ENCODE measurements around the gene HOXD11. TPM values are rescaled to one million over a fixed set of nuclear protein-coding genes. Genes with fewer than 3 reads are reported as not detected.

HOXD11 gene
- total and polyA plus RNA-seq, 2 donors (not counting 3 experiments of a cell fraction or from before 2014, with no cell fraction given): not detected

DNA sequence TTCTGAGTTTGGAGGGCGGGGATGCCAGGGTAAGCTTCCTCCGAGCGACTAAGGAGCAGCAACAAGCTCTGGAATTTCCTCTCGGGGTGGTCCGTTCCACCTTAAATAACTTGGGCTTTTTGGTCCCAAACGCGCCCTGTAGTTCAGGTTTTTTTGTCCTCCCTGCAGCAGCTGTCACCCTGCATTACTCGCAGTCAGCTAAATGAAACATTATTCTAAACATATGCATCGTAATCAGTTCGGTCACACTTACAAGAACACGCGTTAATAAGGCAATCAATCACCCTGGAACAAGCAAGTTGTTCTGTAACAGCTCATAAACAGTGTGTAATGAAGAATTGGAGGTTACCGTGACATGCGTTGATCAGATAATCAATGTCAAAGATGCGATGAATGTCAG is 31.6 kb upstream of the HOXD11 start:
- no peaks in the 10 kb centered on the region for H3K36me3 ChIP-seq (ENCODE audit: control insufficient read depth in 2 of 2, extremely low read depth in 1 of 2, insufficient read depth in 2 of 2, low read length in 2 of 2)
- no TSS peak for BruUV-seq (replicated peaks)
- TF ChIP-seq EZH2 (IDR thresholded peaks at IDR 0.05; ENCODE audit: borderline replicate concordance, low read depth, low read length, severe bottlenecking) (peak; percentile 30), POLR2AphosphoS5 (IDR thresholded peaks at IDR 0.05; ENCODE audit: insufficient read depth, low read depth, low read length) (no peak)
- H3K27ac ChIP-seq (ENCODE audit: insufficient read depth, low read depth, low read length): no peak overlapping the region
- dilution Hi-C loops (cut with MboI; ENCODE audit: extremely low pct_ligation_motif_present, low sequenced_read_pairs): no loop called here
- CTCF ChIA-PET: interaction anchor here (0.9 to 1.5 kb wide), 5 partner anchors 11 to 708 kb away, joined by 3 to 5 read pairs (median 3); no protein-coding TSS in a partner anchor
- H3K4me1 ChIP-seq (ENCODE audit: control insufficient read depth, extremely low read depth, insufficient read depth, low read length): no peaks in the 10 kb centered on the region
- H3K79me2 ChIP-seq (ENCODE audit: control insufficient read depth, insufficient read depth, low read length): no peaks in the 10 kb centered on the region
- peaks cover 78 to 97% of the 10 kb centered on the region in 2 experiments for H3K27me3 ChIP-seq (ENCODE audit: control insufficient read depth in 2 of 2, insufficient read depth in 2 of 2, low read length in 2 of 2)
- no peak overlapping the region for H3K9ac ChIP-seq (replicated peaks; ENCODE audit: extremely low read depth, insufficient read depth, low read length)
- DNase-seq (ENCODE audit: low read depth, low spot score) (no peak), FAIRE-seq (no peak)
- H4K20me1 ChIP-seq (replicated peaks; ENCODE audit: control insufficient read depth, extremely low read depth, insufficient read depth, low read length): peaks cover 2% of the 10 kb centered on the region
- intact Hi-C loops (cut with micrococcal nuclease): no loop called here
- POLR2A ChIA-PET: no interaction called here
- H2AFZ ChIP-seq (ENCODE audit: low read depth, low read length): no peak overlapping the region
- H3K4me2 ChIP-seq (ENCODE audit: insufficient read depth, low read length): no peak overlapping the region
- H3K9me3 ChIP-seq (replicated peaks; ENCODE audit: control insufficient read depth, insufficient read depth, low read length): no peaks in the 10 kb centered on the region
- no peak overlapping the region for H3K4me3 ChIP-seq (replicated peaks in 1 of 3; ENCODE audit: insufficient read depth in 1 of 3, low read depth in 1 of 3, low read length in 3 of 3)
- no peaks in the 10 kb centered on the region for H3K9me1 ChIP-seq (replicated peaks; ENCODE audit: control insufficient read depth, extremely low read depth, insufficient read depth, low read length)

DNA sequence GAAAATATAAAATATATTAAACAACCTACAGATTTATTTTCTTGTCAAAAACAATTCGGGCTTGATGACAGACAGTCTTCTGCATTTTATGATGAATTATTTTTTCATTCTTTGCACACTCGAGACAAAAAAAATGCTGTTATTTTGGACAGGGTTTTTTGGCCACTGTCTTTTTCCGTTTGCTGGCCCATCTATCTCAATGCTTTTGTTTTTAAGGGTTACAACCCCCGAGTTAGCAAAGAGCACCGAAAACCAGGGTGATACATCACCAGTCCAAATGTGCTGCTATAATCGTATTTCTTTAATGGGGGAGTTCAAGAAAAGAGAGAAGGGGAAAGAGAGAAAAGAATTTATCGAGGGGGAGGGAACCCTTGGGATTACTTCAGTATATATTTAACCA is 31.0 kb upstream of the HOXD11 start:
- H3K4me1 ChIP-seq (ENCODE audit: control insufficient read depth, extremely low read depth, insufficient read depth, low read length): no peaks in the 10 kb centered on the region
- TF ChIP-seq POLR2AphosphoS5 (IDR thresholded peaks at IDR 0.05; ENCODE audit: insufficient read depth, low read depth, low read length) (no peak), EZH2 (IDR thresholded peaks at IDR 0.05; ENCODE audit: borderline replicate concordance, low read depth, low read length, severe bottlenecking) (peak; percentile 51), FOS (IDR thresholded peaks at IDR 0.05; ENCODE audit: borderline replicate concordance, insufficient read depth, low read length) (no peak), MYC (IDR thresholded peaks at IDR 0.05; ENCODE audit: low read depth, low read length) (no peak), POLR2A (IDR thresholded peaks at IDR 0.05; ENCODE audit: low read depth, low read length) (no peak), GATA2 (IDR thresholded peaks at IDR 0.05; ENCODE audit: insufficient read depth, insufficient read length, low read depth, low read length) (no peak)
- TF ChIP-seq, protein P1, sequence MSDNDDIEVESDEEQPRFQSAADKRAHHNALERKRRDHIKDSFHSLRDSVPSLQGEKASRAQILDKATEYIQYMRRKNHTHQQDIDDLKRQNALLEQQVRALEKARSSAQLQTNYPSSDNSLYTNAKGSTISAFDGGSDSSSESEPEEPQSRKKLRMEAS (IDR thresholded peaks at IDR 0.05; ENCODE audit: insufficient read depth, insufficient read length): no peak
- no peaks in the 10 kb centered on the region for H3K36me3 ChIP-seq (ENCODE audit: control insufficient read depth in 2 of 2, extremely low read depth in 1 of 2, insufficient read depth in 2 of 2, low read length in 2 of 2)
- peaks cover 78 to 97% of the 10 kb centered on the region in 2 experiments for H3K27me3 ChIP-seq (ENCODE audit: control insufficient read depth in 2 of 2, insufficient read depth in 2 of 2, low read length in 2 of 2)
- no peak overlapping the region for H3K4me2 ChIP-seq (ENCODE audit: insufficient read depth, low read length)
- no peak overlapping the region for H2AFZ ChIP-seq (ENCODE audit: low read depth, low read length)
- ChIA-PET POLR2A (no interaction called here), CTCF (interaction anchor here (1.1 to 1.5 kb wide), 3 partner anchors 22 to 709 kb away, joined by 3 to 5 read pairs (median 3); no protein-coding TSS in a partner anchor)
- DNase-seq (ENCODE audit: low read depth, low spot score): no peak
- H4K20me1 ChIP-seq (replicated peaks; ENCODE audit: control insufficient read depth, extremely low read depth, insufficient read depth, low read length): peaks cover 2% of the 10 kb centered on the region
- no peaks in the 10 kb centered on the region for H3K9me3 ChIP-seq (replicated peaks; ENCODE audit: control insufficient read depth, insufficient read depth, low read length)
- FAIRE-seq: no peak
- dilution Hi-C loops (cut with MboI; ENCODE audit: extremely low pct_ligation_motif_present, low sequenced_read_pairs): no loop called here
- intact Hi-C loops (cut with micrococcal nuclease): no loop called here
- no peak overlapping the region for H3K9ac ChIP-seq (replicated peaks; ENCODE audit: extremely low read depth, insufficient read depth, low read length)
- H3K79me2 ChIP-seq (ENCODE audit: control insufficient read depth, insufficient read depth, low read length): no peaks in the 10 kb centered on the region
- no peak overlapping the region for H3K4me3 ChIP-seq (replicated peaks in 1 of 3; ENCODE audit: insufficient read depth in 1 of 3, low read depth in 1 of 3, low read length in 3 of 3)
- BruUV-seq (replicated peaks): no TSS peak
- H3K27ac ChIP-seq (ENCODE audit: insufficient read depth, low read depth, low read length): no peak overlapping the region
- no peaks in the 10 kb centered on the region for H3K9me1 ChIP-seq (replicated peaks; ENCODE audit: control insufficient read depth, extremely low read depth, insufficient read depth, low read length)

Measured in endothelial cell of umbilical vein (primary cell).